AG10803 (cell line): ENCODE results near the gene POMT1.

ENCODE experiments used
- DNase-seq: peaks from one replicate; pipeline ENCODE4 v3.0.0; 2010; ENCODE audit warnings: low read depth
- H3K4me3 ChIP-seq: 2 replicates; pipeline ENCODE4 v1.5.1; 2011; ENCODE audit warnings: mild to moderate bottlenecking, low read length, control low read depth
- CTCF ChIP-seq: conservative IDR thresholded peaks from 2 replicates; pipeline ENCODE4 v1.5.1; 2011; ENCODE audit warnings: mild to moderate bottlenecking, low read length, control low read depth, inconsistent platforms

The POMT1 gene

GRCh38 chr9:131524665-131525315 lies 22.1 kb downstream of the POMT1 start:
- no peak for TF ChIP-seq CTCF
- peak; percentile 52 for DNase-seq
- no peak overlapping the region for H3K4me3 ChIP-seq

DNA sequence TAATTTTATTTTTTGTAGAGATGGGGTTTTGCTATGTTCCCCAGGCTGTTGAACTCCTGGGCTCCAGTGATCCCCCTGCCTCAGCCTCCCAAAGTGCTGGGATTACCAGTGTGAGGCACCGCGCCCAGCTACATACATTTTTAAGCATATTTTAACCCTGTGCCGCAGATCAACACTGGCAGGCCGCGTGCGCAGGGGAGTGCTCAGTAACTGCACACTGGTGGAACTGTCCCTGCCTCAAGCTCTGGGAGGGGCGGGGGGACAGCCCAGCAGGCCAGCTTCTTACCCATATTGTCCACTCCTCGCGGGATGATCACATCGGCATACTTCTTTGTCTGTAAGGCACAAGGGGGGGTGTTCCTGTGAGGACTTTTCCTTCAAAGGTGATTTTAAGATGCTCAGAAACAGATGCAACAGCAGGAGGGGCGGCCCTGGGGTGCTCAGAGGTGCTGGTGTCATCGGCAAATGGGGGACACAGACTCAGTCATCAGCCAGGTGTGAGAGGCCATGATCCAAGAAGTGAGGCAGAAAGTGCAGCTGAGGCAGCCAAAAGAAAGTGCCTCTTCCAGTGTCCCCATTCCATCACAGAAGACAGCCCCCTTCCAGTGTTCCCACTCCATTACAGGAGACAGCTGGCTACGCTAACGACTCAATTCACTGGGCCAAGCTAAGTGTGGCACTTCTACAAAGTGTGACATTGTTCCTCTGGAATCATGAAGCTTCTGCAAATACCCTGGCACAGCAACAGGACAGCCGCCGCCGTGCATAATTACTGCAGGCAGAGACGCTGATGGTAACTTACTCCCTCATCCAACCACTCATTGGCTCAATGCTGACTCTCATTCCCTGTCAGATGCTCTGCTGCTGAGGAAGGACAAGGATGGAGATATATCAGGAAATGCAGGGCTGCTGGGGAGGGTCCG lies 23.2 kb downstream of the POMT1 start:
- no peak for DNase-seq
- TF ChIP-seq CTCF = no peak

GRCh38 chr9:131528186-131528585 lies 25.5 kb downstream of the POMT1 start:
- no peak overlapping the region for H3K4me3 ChIP-seq
- DNase-seq = no peak
- no peak for TF ChIP-seq CTCF

More for the DNA sequence above, 23.2 kb downstream of the POMT1 start:
- H3K4me3 ChIP-seq = no peak overlapping the region

- TF ChIP-seq CTCF = no peak
- DNase-seq = no peak
- no peak overlapping the region for H3K4me3 ChIP-seq
Measured at GRCh38 chr9:131528886-131529505, 26.3 kb downstream of the POMT1 start.

GRCh38 chr9:131529597-131530545 lies 27.2 kb downstream of the POMT1 start:
- no peak for DNase-seq
- no peak for TF ChIP-seq CTCF
- peak overlapping the region; percentile 75 for H3K4me3 ChIP-seq

GRCh38 chr9:131530546-131530919 lies 27.8 kb downstream of the POMT1 start:
- TF ChIP-seq CTCF = peak; percentile 28
- DNase-seq = peak; percentile 15
- peak overlapping the region; percentile 75 for H3K4me3 ChIP-seq
